Muscle layer of colon (tissue), 2 donors: ENCODE data around the gene TRHDE.

Experiments
- H3K27ac ChIP-seq: one replicate; pipeline ENCODE4 v1.7.0; 2013; ENCODE audit warnings: low read depth, mild to moderate bottlenecking, low read length, moderate library complexity
- H3K27me3 ChIP-seq, 2 donors: one replicate each; pipeline ENCODE4 v1.7.0; 2013; ENCODE audit warnings: low read length in 2 of 2, mild to moderate bottlenecking in 2 of 2; ENCODE audit not compliant: insufficient read depth in 2 of 2, control insufficient read depth in 1 of 2
- H3K36me3 ChIP-seq: one replicate; pipeline ENCODE4 v1.7.0; 2013; ENCODE audit warnings: mild to moderate bottlenecking, low read length; ENCODE audit not compliant: insufficient read depth
- H3K4me1 ChIP-seq: one replicate; pipeline ENCODE4 v1.7.0; 2013; ENCODE audit warnings: mild to moderate bottlenecking, low read length; ENCODE audit not compliant: insufficient read depth
- H3K4me3 ChIP-seq, 2 donors: one replicate each; pipeline ENCODE4 v1.7.0; 2013; ENCODE audit warnings: low read length in 2 of 2, low read depth in 1 of 2, mild to moderate bottlenecking in 1 of 2, moderate library complexity in 1 of 2
- H3K9ac ChIP-seq: one replicate; pipeline ENCODE4 v1.7.0; 2013; ENCODE audit warnings: low read length
- H3K9me3 ChIP-seq: one replicate; pipeline ENCODE4 v1.7.0; 2013; ENCODE audit warnings: mild to moderate bottlenecking, low read length
- donor health status: abdominal sarcoma.
- donor health status: Adenocarcinoma of cecum.

TRHDE gene

DNA sequence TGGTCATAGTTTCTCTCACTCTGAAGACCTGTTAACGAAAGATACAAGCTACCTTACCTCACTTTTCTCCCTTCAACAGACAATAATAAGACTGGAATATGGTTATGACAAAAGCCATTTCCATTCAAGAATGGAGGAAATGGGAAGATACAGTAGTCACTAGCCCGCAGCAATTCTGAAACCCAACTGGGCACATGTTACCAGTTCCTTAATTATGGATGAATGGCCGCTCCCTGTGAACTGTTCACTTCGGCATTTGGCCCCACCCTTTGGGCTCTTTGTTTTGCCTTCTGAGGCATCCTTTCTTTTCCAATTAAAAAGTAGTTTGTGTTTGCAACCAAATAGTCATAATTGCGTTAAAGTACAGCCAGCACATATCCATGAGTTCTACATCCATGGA lies 19.0 kb downstream of the TRHDE start:
- Histone ChIP-seq H3K4me3 (no peak overlapping the region), H3K9ac (no peak overlapping the region), H3K27ac (no peak overlapping the region), H3K9me3 (no peaks in the 10 kb centered on the region), H3K36me3 (no peaks in the 10 kb centered on the region), H3K27me3 (no peaks in the 10 kb centered on the region), H3K4me1 (no peaks in the 10 kb centered on the region)

- no peaks in the 10 kb centered on the region for H3K4me1 ChIP-seq
- no peak overlapping the region for H3K4me3 ChIP-seq
- H3K27ac ChIP-seq = no peak overlapping the region
- H3K9me3 ChIP-seq = no peaks in the 10 kb centered on the region
- no peaks in the 10 kb centered on the region for H3K27me3 ChIP-seq
- no peaks in the 10 kb centered on the region for H3K36me3 ChIP-seq
- no peak overlapping the region for H3K9ac ChIP-seq
Observed at GRCh38 chr12:72293701-72294100, 21.5 kb downstream of the TRHDE start.

DNA sequence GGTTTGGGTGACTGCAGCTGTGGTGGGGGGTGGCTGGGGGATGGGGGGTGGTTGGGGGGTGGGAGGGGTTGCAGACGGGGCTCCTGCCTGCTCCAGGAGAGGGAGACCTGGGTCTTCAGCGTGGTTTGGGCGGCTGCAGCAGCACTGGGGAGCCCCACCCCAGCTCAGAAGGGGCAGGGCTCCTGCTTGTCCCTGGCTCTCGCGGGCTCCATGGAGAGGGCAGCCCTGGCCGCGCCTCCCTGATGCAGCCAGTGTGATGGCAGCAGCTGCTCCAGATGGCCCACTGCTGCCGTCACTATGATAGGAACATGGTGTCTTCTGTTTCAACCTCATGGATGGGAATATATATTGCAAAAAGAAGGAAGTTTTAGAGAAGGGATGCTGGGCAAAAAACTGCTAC lies 22.9 kb downstream of the TRHDE start:
- Histone ChIP-seq H3K27ac (no peak overlapping the region), H3K4me1 (no peaks in the 10 kb centered on the region), H3K27me3 (no peaks in the 10 kb centered on the region), H3K9ac (no peak overlapping the region), H3K9me3 (no peaks in the 10 kb centered on the region), H3K36me3 (no peaks in the 10 kb centered on the region), H3K4me3 (no peak overlapping the region)

DNA sequence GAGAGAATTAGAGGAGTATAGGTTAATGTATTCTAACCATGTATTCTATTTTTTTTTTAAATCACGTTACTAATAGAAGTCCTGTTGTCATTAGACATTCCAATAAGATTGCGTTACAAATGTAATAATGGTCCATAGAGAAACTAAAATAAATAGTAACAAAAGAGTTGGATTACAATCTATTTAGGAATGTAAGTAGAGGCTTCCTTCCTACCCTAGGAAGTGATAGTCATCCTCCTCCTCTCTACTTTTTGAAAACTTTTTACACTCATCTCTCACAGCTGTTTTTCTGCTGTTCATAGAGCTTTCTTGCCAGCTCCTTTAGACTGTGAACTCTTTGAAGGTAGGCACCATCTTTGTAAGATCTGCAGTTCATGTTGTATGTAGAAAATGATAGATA lies 23.6 kb downstream of the TRHDE start:
- no peaks in the 10 kb centered on the region for H3K4me1 ChIP-seq
- no peaks in the 10 kb centered on the region for H3K9me3 ChIP-seq
- no peaks in the 10 kb centered on the region for H3K27me3 ChIP-seq
- H3K27ac ChIP-seq = no peak overlapping the region
- H3K36me3 ChIP-seq = no peaks in the 10 kb centered on the region
- H3K9ac ChIP-seq = no peak overlapping the region
- H3K4me3 ChIP-seq = no peak overlapping the region

- no peaks in the 10 kb centered on the region for H3K36me3 ChIP-seq
- H3K27me3 ChIP-seq = no peaks in the 10 kb centered on the region
- H3K9me3 ChIP-seq = no peaks in the 10 kb centered on the region
- H3K4me1 ChIP-seq = no peaks in the 10 kb centered on the region
- no peak overlapping the region for H3K27ac ChIP-seq
- no peak overlapping the region for H3K9ac ChIP-seq
- no peak overlapping the region for H3K4me3 ChIP-seq
Observed at GRCh38 chr12:72296389-72296788, 24.2 kb downstream of the TRHDE start.

DNA sequence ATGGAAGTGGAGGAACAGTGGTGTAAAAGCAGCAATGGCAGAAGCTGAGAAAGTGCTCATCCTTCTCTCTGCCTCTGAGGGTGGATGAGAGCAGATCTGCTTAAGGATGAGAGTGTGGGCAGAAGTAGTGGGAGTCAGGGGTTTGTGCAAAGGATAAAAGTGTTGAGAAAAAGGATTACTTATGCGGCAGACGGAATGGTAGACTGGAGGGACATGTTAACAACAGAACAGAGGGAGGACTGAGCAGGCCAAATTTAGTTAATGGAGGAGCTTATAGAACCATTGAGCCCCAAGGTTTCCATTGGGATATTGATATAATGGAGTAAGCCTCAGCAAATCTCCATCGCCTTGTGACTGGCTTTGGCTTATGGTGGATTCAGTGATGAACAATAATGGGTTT lies 25.5 kb downstream of the TRHDE start:
- no peak overlapping the region for H3K27ac ChIP-seq
- H3K9ac ChIP-seq = no peak overlapping the region
- no peaks in the 10 kb centered on the region for H3K27me3 ChIP-seq
- no peaks in the 10 kb centered on the region for H3K36me3 ChIP-seq
- no peaks in the 10 kb centered on the region for H3K9me3 ChIP-seq
- no peak overlapping the region for H3K4me3 ChIP-seq
- H3K4me1 ChIP-seq = no peaks in the 10 kb centered on the region

- Histone ChIP-seq H3K36me3 (no peaks in the 10 kb centered on the region), H3K27me3 (no peaks in the 10 kb centered on the region), H3K27ac (no peak overlapping the region), H3K4me3 (no peak overlapping the region), H3K9me3 (no peaks in the 10 kb centered on the region), H3K4me1 (no peaks in the 10 kb centered on the region), H3K9ac (no peak overlapping the region)
Observed at GRCh38 chr12:72300728-72301127, 28.6 kb downstream of the TRHDE start.

DNA sequence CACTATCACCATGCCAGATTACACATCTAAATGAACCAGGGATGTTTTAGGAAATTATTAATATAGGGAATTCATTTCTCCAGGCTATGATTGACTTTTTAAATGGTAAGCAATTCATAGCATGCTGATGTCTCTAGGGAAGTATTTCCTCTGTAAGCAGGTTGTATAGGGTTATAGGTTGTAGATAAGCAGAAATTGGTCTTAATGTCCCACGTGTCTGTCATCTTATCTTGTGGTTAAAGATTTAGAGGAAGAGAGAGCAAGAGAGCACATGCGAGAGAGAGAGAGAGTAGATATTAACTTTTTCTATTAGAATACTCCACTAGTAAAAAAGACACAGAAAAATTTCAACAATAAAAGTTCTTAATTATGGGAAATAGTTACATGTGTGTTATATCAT lies 32.6 kb downstream of the TRHDE start:
- H3K27ac ChIP-seq = no peak overlapping the region
- H3K9me3 ChIP-seq = no peaks in the 10 kb centered on the region
- H3K9ac ChIP-seq = no peak overlapping the region
- no peak overlapping the region for H3K4me3 ChIP-seq
- no peaks in the 10 kb centered on the region for H3K4me1 ChIP-seq
- H3K27me3 ChIP-seq = no peaks in the 10 kb centered on the region
- H3K36me3 ChIP-seq = no peaks in the 10 kb centered on the region

- Histone ChIP-seq H3K27me3 (no peaks in the 10 kb centered on the region), H3K27ac (no peak overlapping the region), H3K4me3 (no peak overlapping the region), H3K4me1 (no peaks in the 10 kb centered on the region), H3K36me3 (no peaks in the 10 kb centered on the region), H3K9me3 (no peaks in the 10 kb centered on the region), H3K9ac (no peak overlapping the region)
Observed at GRCh38 chr12:72307229-72307628, 35.1 kb downstream of the TRHDE start.

DNA sequence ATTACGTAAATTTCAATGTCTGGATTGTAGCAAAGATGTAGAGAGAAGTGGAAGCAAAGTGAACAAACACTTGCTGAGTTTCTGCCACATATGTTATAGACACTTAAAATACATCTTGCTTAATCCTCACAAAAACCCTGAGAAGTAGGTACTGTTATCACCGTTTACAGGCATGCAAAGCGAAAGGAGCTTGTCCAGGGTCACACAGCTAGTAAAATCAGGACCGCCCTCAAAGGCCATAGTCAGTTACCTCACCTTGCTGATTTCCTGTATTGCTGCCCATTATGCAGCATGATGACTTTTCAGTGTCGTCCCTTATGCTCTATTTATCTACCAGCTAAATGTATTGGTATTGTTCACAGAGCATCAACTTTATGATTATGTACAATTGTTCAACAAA lies 39.8 kb downstream of the TRHDE start:
- H3K27me3 ChIP-seq = no peaks in the 10 kb centered on the region
- H3K27ac ChIP-seq = no peak overlapping the region
- no peak overlapping the region for H3K4me3 ChIP-seq

DNA sequence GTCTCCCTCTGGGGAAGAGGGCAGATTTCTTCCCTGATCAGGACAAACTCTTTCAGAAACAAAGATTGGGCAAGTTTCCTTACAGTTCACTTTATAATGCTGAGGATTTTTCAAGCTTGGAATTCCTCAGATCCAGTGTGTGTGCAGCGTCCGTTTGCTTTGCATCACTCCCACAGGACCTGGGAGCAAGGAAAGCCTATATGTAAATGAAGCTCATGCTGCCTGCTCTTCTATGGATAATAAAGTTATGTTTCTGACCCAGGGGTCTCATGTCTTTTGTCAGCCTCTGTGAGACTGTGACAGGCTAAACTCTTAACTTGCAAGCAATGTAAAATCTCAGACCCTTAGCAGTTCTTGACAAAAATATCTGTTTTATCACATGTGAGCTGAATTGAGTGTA lies 41.6 kb downstream of the TRHDE start:
- Histone ChIP-seq H3K4me3 (no peak overlapping the region), H3K4me1 (no peaks in the 10 kb centered on the region), H3K9me3 (no peaks in the 10 kb centered on the region), H3K27me3 (no peaks in the 10 kb centered on the region), H3K9ac (no peak overlapping the region), H3K36me3 (no peaks in the 10 kb centered on the region), H3K27ac (no peak overlapping the region)

More for the DNA sequence above, 39.8 kb downstream of the TRHDE start:
- Histone ChIP-seq H3K36me3 (no peaks in the 10 kb centered on the region), H3K9me3 (no peaks in the 10 kb centered on the region), H3K9ac (no peak overlapping the region), H3K4me1 (no peaks in the 10 kb centered on the region)

DNA sequence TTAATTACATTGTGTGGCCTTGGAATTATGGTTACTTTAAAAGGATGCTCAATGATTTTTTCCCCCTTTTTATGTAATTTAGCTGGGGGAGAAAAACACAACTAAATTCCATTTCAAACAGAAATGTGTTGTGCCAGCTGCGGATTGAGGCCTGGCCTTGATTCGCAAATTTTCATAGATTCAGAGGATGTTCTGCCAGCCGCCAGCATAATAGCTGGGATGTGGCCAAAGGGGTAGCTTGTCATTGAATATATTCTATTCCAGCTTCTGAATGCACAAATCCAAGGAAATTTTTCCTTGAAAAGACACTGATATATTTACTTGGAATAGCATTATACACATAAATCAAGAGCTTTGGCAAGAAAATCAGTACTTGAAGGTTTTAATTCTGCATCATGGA lies 43.7 kb downstream of the TRHDE start:
- no peak overlapping the region for H3K27ac ChIP-seq
- no peak overlapping the region for H3K9ac ChIP-seq
- no peak overlapping the region for H3K4me3 ChIP-seq
- H3K4me1 ChIP-seq = no peaks in the 10 kb centered on the region
- no peaks in the 10 kb centered on the region for H3K27me3 ChIP-seq
- H3K9me3 ChIP-seq = no peaks in the 10 kb centered on the region
- no peaks in the 10 kb centered on the region for H3K36me3 ChIP-seq
